ENCODE data around the gene RPE. TPM values are rescaled to one million over a fixed set of nuclear protein-coding genes. Genes with fewer than 3 reads are reported as not detected.

Gene RPE
- total RNA-seq, 1 donor: 69.6 TPM

- no peak overlapping the region for H3K4me3 ChIP-seq (ENCODE audit: low read depth, low read length)
- DNase-seq (ENCODE audit: low read depth): no peak
- TF ChIP-seq CTCF (IDR thresholded peaks at IDR 0.05; ENCODE audit: insufficient read depth, low read length): no peak
Observed at GRCh38 chr2:209965723-209966122, 36.7 kb upstream of the RPE start.

GRCh38 chr2:209969692-209970091 lies 32.7 kb upstream of the RPE start:
- no peak for DNase-seq (ENCODE audit: low read depth)
- no peak for TF ChIP-seq CTCF (IDR thresholded peaks at IDR 0.05; ENCODE audit: insufficient read depth, low read length)

GRCh38 chr2:209970271-209970670 lies 32.2 kb upstream of the RPE start:
- DNase-seq (ENCODE audit: low read depth): no peak
- no peak for TF ChIP-seq CTCF (IDR thresholded peaks at IDR 0.05; ENCODE audit: insufficient read depth, low read length)

More at GRCh38 chr2:209969692-209970091, 32.7 kb upstream of the RPE start:
- no peak overlapping the region for H3K4me3 ChIP-seq (ENCODE audit: low read depth, low read length)

DNA sequence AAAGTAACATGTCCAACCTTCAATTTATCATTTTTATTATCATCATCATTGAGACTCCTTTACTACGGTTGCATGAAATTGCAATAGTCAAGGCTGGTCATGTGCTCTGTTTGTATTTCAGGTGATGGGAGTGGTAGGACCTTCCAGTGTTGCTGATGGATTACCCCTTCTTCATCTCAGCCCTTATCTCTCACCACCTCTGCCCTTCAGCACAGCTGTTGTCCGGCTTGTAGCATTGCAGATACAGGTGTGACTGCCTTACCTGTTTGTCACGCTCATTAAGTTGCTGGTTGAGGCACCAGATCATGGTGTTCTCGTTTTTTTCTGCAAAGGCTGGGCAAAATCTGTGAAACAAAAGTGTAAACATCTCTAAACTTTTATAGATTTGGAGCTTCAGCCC lies 31.7 kb upstream of the RPE start:
- TF ChIP-seq CTCF (IDR thresholded peaks at IDR 0.05; ENCODE audit: insufficient read depth, low read length): no peak
- no peak overlapping the region for H3K4me3 ChIP-seq (ENCODE audit: low read depth, low read length)

More at GRCh38 chr2:209970271-209970670, 32.2 kb upstream of the RPE start:
- no peak overlapping the region for H3K4me3 ChIP-seq (ENCODE audit: low read depth, low read length)

GRCh38 chr2:209973328-209973727 lies 29.1 kb upstream of the RPE start:
- no peak for DNase-seq (ENCODE audit: low read depth)
- TF ChIP-seq CTCF (IDR thresholded peaks at IDR 0.05; ENCODE audit: insufficient read depth, low read length): no peak
- H3K4me3 ChIP-seq (ENCODE audit: low read depth, low read length): no peak overlapping the region

More for the DNA sequence above, 31.7 kb upstream of the RPE start:
- no peak for DNase-seq (ENCODE audit: low read depth)

DNA sequence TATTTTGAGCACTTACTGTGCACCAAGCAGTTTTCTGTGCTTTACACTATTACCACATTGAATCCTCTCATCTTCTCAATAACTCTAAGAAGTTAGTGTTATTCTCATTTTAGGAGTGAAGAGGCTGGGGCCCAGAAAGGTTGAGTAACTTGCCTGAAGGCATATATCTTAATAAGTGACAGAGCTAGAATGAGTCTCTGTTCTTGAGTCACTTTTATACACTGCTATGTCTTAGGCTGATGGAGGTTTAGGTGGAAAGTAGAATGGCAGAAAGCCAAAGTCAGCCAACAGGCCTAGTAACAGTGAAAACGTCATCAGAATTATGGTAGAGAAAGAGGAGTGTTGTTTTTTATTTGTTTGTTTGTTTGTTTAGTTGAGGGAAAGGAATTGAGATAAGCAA lies 27.9 kb upstream of the RPE start:
- TF ChIP-seq CTCF (IDR thresholded peaks at IDR 0.05; ENCODE audit: insufficient read depth, low read length): no peak
- peak; percentile 2 for DNase-seq (ENCODE audit: low read depth)
- H3K4me3 ChIP-seq (ENCODE audit: low read depth, low read length): no peak overlapping the region

- no peak for TF ChIP-seq CTCF (IDR thresholded peaks at IDR 0.05; ENCODE audit: insufficient read depth, low read length)
- no peak for DNase-seq (ENCODE audit: low read depth)
- no peak overlapping the region for H3K4me3 ChIP-seq (ENCODE audit: low read depth, low read length)
Observed at GRCh38 chr2:209976698-209977385, 25.6 kb upstream of the RPE start.
